Endothelial cell of umbilical vein (primary cell): ENCODE measurements around the gene OR51I2. TPM values are rescaled to one million over a fixed set of nuclear protein-coding genes. Genes with fewer than 3 reads are reported as not detected.

ENCODE experiments used
- BruUV-seq: library from RNA; stranded (reverse); fragments of 400-500 nt; replicated peaks from 2 replicates; lab custom pipeline; 2021; lab: Mats Ljungman, UMichigan
- CTCF ChIA-PET: fragments of 300-600, 350-600 bp; sonication (Branson Sonifier 250); formaldehyde crosslinking; loops from one replicate; lab custom pipeline; 2021; ENCODE audit warnings: antibody characterized with exemption, inconsistent platforms; lab: Charles Lee
- POLR2A ChIA-PET: fragments of 300-600, 350-600 bp; sonication (Branson Sonifier 250); formaldehyde crosslinking; loops from one replicate; lab custom pipeline; 2021; ENCODE audit warnings: antibody characterized with exemption, inconsistent platforms; lab: Charles Lee
- DNase-seq: peaks from one replicate; pipeline ENCODE4 v3.0.0-alpha.2; 2011; ENCODE audit warnings: low read depth, low spot score
- FAIRE-seq: peaks from 2 replicates; lab custom pipeline; 2011; peaks lifted over from hg19 to GRCh38; lab: Jason Lieb, UNC
- H2AFZ ChIP-seq: 2 replicates; pipeline ENCODE4 v1.6.0; 2012; ENCODE audit warnings: low read depth, low read length, control low read depth, inconsistent platforms
- H3K27ac ChIP-seq: 2 replicates; pipeline ENCODE4 v1.5.1; 2011; ENCODE audit warnings: low read depth, mild to moderate bottlenecking, control low read depth, low read length, moderate library complexity; ENCODE audit not compliant: insufficient read depth
- H3K27me3 ChIP-seq, 2 experiments: 2 replicates each; pipeline versions ENCODE4 v1.6.0 to v1.6.1; 2011; ENCODE audit warnings: low read length in 2 of 2, mixed read lengths in 1 of 2; ENCODE audit not compliant: control insufficient read depth in 2 of 2, insufficient read depth in 2 of 2
- H3K36me3 ChIP-seq, 2 experiments: 2 replicates in 1 of 2; 3 replicates in 1 of 2; pipeline ENCODE4 v1.5.1; 2011; ENCODE audit warnings: low read length in 2 of 2, mild to moderate bottlenecking in 1 of 2, moderate library complexity in 1 of 2; ENCODE audit not compliant: control insufficient read depth in 2 of 2, insufficient read depth in 2 of 2; ENCODE audit errors: extremely low read depth in 1 of 2
- H3K4me1 ChIP-seq: 3 replicates; pipeline ENCODE4 v1.5.1; 2011; ENCODE audit warnings: mild to moderate bottlenecking, low read length; ENCODE audit not compliant: control insufficient read depth, insufficient read depth; ENCODE audit errors: extremely low read depth
- H3K4me2 ChIP-seq: 2 replicates; pipeline ENCODE4 v1.6.1; 2011; ENCODE audit warnings: low read length, control low read depth, mixed read lengths; ENCODE audit not compliant: insufficient read depth
- H3K4me3 ChIP-seq, 3 experiments: fragments of 200-600 bp in 1 of 3; sonication (generic), shearing (Covaris generic) in 1 of 3; replicated peaks in 1 of 3; 2 replicates each; pipeline ENCODE4 v1.5.1; 2011 to 2016; ENCODE audit warnings: control low read depth in 3 of 3, low read length in 3 of 3, mild to moderate bottlenecking in 2 of 3, inconsistent platforms in 1 of 3, low read depth in 1 of 3, moderate library complexity in 1 of 3; ENCODE audit not compliant: insufficient read depth in 1 of 3
- H3K79me2 ChIP-seq: 2 replicates; pipeline ENCODE4 v1.6.0; 2012; ENCODE audit warnings: low read length, inconsistent platforms; ENCODE audit not compliant: control insufficient read depth, insufficient read depth
- H3K9ac ChIP-seq: replicated peaks from 2 replicates; pipeline ENCODE3; 2011; ENCODE audit warnings: low read length, control low read depth; ENCODE audit not compliant: insufficient read depth; ENCODE audit errors: extremely low read depth
- H3K9me1 ChIP-seq: replicated peaks from 3 replicates; pipeline ENCODE4 v1.6.0; 2011; ENCODE audit warnings: mild to moderate bottlenecking, low read length; ENCODE audit not compliant: control insufficient read depth, insufficient read depth; ENCODE audit errors: extremely low read depth
- H3K9me3 ChIP-seq: replicated peaks from 2 replicates; pipeline ENCODE4 v1.5.1; 2012; ENCODE audit warnings: low read length, inconsistent platforms; ENCODE audit not compliant: control insufficient read depth, insufficient read depth
- H4K20me1 ChIP-seq: replicated peaks from 2 replicates; pipeline ENCODE3; 2011; ENCODE audit warnings: mild to moderate bottlenecking, low read length; ENCODE audit not compliant: control insufficient read depth, insufficient read depth; ENCODE audit errors: extremely low read depth
- CTCF ChIP-seq, 2 donors: IDR thresholded peaks; 1 replicate in 1 of 2; 2 replicates in 1 of 2; pipeline ENCODE4 v1.5.1; 2011; ENCODE audit warnings: low read length in 2 of 2, mild to moderate bottlenecking in 2 of 2, moderate library complexity in 2 of 2, control low read depth in 1 of 2, inconsistent platforms in 1 of 2, low read depth in 1 of 2; ENCODE audit not compliant: insufficient read depth in 1 of 2; ENCODE audit errors: extremely low read depth in 1 of 2
- EZH2 ChIP-seq: IDR thresholded peaks from 2 replicates; pipeline ENCODE4 v1.6.1; 2012; ENCODE audit warnings: borderline replicate concordance, low read depth, mild to moderate bottlenecking, moderate library complexity, low read length, inconsistent platforms; ENCODE audit not compliant: severe bottlenecking
- FOS ChIP-seq: IDR thresholded peaks from 2 replicates; pipeline ENCODE4 v1.6.1; 2011; ENCODE audit warnings: mild to moderate bottlenecking, low read length, moderate library complexity, borderline replicate concordance; ENCODE audit not compliant: insufficient read depth
- GATA2 ChIP-seq: IDR thresholded peaks from 2 replicates; pipeline ENCODE4 v1.7.0; 2011; ENCODE audit warnings: low read depth, mild to moderate bottlenecking, moderate library complexity, mixed read lengths, low read length; ENCODE audit not compliant: insufficient read length, insufficient read depth
- JUN ChIP-seq: IDR thresholded peaks from 2 replicates; pipeline ENCODE4 v1.6.1; 2011; ENCODE audit warnings: borderline replicate concordance, low read depth; ENCODE audit not compliant: insufficient read length, insufficient read depth
- MAX ChIP-seq: IDR thresholded peaks from 2 replicates; pipeline ENCODE4 v1.6.1; 2011; ENCODE audit not compliant: insufficient read depth, insufficient read length
- MYC ChIP-seq: IDR thresholded peaks from one replicate; pipeline ENCODE4 v1.6.1; 2011; ENCODE audit warnings: mild to moderate bottlenecking, low read depth, low read length
- POLR2A ChIP-seq: IDR thresholded peaks from 2 replicates; pipeline ENCODE4 v1.6.1; 2012; ENCODE audit warnings: low read depth, mild to moderate bottlenecking, control low read depth, low read length
- POLR2AphosphoS5 ChIP-seq: IDR thresholded peaks from 2 replicates; pipeline ENCODE4 v1.6.1; 2012; ENCODE audit warnings: low read depth, mild to moderate bottlenecking, control low read depth, low read length, moderate library complexity; ENCODE audit not compliant: insufficient read depth
- dilution Hi-C: fragments of 300-500 bp; cut with MboI; formaldehyde crosslinking; loops from one replicate; pipeline ENCODE4 v1.15.0; 2019; ENCODE audit warnings: low sequenced_read_pairs; ENCODE audit not compliant: extremely low pct_ligation_motif_present
- intact Hi-C: fragments of 100-400 bp; cut with micrococcal nuclease; formaldehyde crosslinking; loops from one replicate; pipeline ENCODE4 v1.10.0; 2022
- polyA plus RNA-seq, 4 experiments: library from polyadenylated mRNA; depleted of rRNA in 3 of 4; stranded (reverse) in 3 of 4; unstranded in 1 of 4; fragments of >200 nt; gene quantifications; 2 replicates each; pipeline versions ENCODE4 v1.2.1 to v1.2.3, GENCODE V29; 2011 to 2012; ENCODE audit warnings: missing spikeins in 1 of 4
- total RNA-seq: library from RNA; stranded (reverse); gene quantifications from 2 replicates; pipeline ENCODE4 v1.2.3, GENCODE V29; 2021

Gene OR51I2
- total and polyA plus RNA-seq, 2 donors (not counting 3 experiments of a cell fraction or from before 2014, with no cell fraction given) = not detected

- CTCF ChIA-PET = no interaction called here
- H3K4me1 ChIP-seq = no peaks in the 10 kb centered on the region
- no peak overlapping the region for H3K4me2 ChIP-seq
- no peak overlapping the region for H3K9ac ChIP-seq
- POLR2A ChIA-PET = no interaction called here
- H3K9me1 ChIP-seq = no peaks in the 10 kb centered on the region
- H3K9me3 ChIP-seq = no peaks in the 10 kb centered on the region
- TF ChIP-seq EZH2 (no peak), POLR2A (no peak), MYC (no peak), CTCF (IDR thresholded peaks at IDR 0.05; ENCODE audit: extremely low read depth in 1 of 2, insufficient read depth in 1 of 2, low read depth in 1 of 2, low read length in 2 of 2) (no peak), POLR2AphosphoS5 (no peak), FOS (no peak), MAX (no peak), GATA2 (no peak), JUN (no peak)
- DNase-seq (no peak), FAIRE-seq (no peak)
- no peak overlapping the region for H2AFZ ChIP-seq
- no peak overlapping the region for H3K4me3 ChIP-seq
- no peaks in the 10 kb centered on the region for H3K36me3 ChIP-seq
- intact Hi-C loops = no loop called here
- dilution Hi-C loops = no loop called here
- BruUV-seq = no TSS peak
- H3K79me2 ChIP-seq = no peaks in the 10 kb centered on the region
- H4K20me1 ChIP-seq = no peaks in the 10 kb centered on the region
- no peak overlapping the region for H3K27ac ChIP-seq
- peaks cover 0 to 3% of the 10 kb centered on the region in 2 experiments for H3K27me3 ChIP-seq
Measured at GRCh38 chr11:5504403-5504921, 55.3 kb downstream of the OR51I2 start.
